Adipose tissue (tissue), 3 donors: ENCODE results near the gene NAV2. TPM values are rescaled to one million over a fixed set of nuclear protein-coding genes. Genes with fewer than 3 reads are reported as not detected.

Experiments
- H3K27ac ChIP-seq: one replicate; pipeline ENCODE4 v1.5.1; 2013; ENCODE audit warnings: low read depth, low read length
- WGBS, 3 donors: extraction: QIAGEN DNeasy Blood & Tissue Kit; methylation state at CpG; one replicate each; pipeline ENCODE4 v1.1.7; 2013; 5-methylcytosine and 5-hydroxymethylcytosine counted together
- polyA plus RNA-seq, 3 donors: library from polyadenylated mRNA; stranded (reverse); fragments of 200-250 nt; gene quantifications; one replicate each; pipeline ENCODE4 v1.2.3, GENCODE V29; 2013
- donor health status: healthy with polysubstance abuse.
- donor health status: Bipolar disorder and iron deficiency.
- donor health status: healthy.

Gene NAV2
- polyA plus RNA-seq, 3 donors = 3.9 to 5.1 (median 4.8) TPM

DNA sequence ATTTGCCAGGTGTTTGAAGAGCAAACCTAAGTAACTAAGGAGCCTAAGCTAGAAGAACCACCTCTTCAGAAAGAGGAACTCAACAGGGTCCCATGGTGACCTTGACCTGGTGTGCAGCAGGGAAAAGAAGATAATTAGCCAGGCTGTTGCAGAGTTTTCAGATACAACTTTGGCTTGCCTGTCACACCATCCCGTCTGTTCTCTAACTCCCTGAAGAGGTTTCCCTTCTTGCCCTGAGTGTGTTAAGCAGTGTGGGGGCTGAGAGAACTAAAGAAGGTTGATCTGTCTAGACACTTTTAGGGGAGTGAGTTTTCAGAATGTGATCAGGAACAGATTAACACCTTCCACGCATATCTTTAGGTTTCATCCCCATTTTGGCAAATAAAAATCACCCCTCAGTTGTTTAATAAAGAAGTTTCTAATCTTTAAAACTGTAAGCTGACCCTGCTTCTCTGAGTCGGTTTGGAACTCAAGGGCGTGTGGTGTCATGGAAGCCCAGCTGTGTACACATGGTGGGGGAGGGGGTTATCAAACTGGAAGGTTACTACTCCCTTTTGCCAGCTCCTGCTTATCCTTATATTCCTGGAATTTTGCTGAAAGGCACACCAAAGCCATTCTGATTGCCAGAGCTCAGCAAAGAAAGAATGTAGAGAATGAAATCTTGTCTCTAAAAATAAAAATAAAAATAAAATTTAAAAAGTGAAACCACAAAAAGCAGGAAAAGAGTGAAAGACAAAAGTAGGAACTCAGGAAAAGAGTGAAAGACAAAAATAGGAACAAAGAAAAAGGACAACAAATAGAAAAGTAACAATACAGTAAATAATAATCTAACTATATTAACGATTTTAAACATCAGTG lies 377.4 kb downstream of the NAV2 start:
- WGBS, 3 donors = 29 to 49% (median 47%) methylated on average over 5 of the region's 5 CpGs
- no peak overlapping the region for H3K27ac ChIP-seq

DNA sequence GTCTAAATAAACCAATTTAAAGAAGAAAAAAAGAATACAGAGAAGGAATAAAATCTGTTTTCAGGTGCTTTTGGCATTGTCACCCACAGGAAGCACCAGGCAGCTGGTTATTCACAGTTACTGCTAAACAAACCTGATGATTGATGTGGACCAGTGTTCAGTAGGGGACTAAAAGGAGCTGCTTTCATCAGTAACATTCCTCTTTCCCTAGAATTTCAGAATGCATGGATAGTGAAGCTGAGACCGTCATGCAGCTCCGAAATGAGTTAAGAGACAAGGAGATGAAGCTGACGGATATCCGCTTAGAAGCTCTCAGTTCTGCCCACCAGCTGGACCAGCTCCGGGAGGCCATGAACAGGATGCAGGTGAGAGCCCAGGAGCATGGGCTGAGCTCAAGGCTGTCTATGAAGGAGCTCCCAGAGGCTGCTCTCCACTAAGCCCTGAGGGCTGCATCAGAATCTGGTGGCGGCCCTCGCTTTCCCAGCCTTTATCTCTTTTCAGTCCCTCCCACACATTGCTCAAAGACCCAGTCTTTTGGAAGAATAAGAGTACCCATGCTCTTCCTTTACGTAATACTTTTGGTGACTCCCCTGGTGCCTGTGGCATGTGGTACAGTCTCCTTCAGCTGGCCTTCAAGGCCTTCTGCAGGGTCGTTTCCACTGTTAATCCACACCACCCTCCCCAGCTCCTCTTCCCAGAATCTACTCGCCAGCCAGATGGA lies 378.2 kb downstream of the NAV2 start:
- 89 to 93% (median 91%) methylated on average over 10 of the region's 10 CpGs for WGBS, 3 donors
- no peak overlapping the region for H3K27ac ChIP-seq

DNA sequence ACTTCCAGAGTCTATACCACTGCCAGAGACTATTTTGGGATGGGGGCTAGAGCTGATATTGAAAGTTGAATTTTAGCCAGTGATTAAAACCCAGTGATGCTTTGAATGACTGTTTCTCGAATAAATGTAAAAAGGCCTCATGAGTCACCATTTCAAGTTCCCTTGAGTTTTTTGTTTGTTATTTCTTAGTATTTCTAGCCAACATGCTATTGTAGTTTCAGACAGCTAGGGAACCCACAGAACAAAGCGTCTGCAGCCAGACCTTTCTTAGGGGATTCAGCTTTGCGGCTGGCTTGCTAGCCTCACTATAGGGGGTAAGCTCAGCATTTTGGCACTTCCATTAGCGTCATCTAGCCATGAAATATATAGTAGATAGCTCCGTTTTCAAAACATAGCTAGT lies 381.1 kb downstream of the NAV2 start:
- WGBS, 3 donors = 91 to 93% (median 92%) methylated on average over 5 of the region's 5 CpGs

DNA sequence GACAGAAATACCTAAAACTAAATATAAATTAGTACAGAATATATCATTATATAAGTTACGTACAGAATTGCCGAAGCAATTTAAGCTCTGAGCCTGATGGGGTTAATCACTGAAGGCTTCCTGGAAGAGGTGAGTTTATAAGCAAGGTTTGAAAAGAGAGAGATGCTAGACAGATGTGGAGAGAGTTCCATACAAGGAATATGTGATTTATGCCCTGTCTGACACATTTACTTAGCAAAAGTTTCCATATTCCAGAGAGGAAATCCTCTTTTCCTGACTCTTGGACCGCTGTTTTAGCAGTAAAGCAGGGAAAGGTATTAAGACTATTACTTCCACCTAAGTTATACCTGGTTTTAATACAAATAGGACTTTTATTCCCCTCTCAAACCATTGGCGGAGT lies 382.6 kb downstream of the NAV2 start:
- H3K27ac ChIP-seq = no peak overlapping the region
- 93 to 99% (median 94%) methylated on average over 4 of the region's 4 CpGs for WGBS, 3 donors

More for the DNA sequence above, 381.1 kb downstream of the NAV2 start:
- H3K27ac ChIP-seq = no peak overlapping the region

DNA sequence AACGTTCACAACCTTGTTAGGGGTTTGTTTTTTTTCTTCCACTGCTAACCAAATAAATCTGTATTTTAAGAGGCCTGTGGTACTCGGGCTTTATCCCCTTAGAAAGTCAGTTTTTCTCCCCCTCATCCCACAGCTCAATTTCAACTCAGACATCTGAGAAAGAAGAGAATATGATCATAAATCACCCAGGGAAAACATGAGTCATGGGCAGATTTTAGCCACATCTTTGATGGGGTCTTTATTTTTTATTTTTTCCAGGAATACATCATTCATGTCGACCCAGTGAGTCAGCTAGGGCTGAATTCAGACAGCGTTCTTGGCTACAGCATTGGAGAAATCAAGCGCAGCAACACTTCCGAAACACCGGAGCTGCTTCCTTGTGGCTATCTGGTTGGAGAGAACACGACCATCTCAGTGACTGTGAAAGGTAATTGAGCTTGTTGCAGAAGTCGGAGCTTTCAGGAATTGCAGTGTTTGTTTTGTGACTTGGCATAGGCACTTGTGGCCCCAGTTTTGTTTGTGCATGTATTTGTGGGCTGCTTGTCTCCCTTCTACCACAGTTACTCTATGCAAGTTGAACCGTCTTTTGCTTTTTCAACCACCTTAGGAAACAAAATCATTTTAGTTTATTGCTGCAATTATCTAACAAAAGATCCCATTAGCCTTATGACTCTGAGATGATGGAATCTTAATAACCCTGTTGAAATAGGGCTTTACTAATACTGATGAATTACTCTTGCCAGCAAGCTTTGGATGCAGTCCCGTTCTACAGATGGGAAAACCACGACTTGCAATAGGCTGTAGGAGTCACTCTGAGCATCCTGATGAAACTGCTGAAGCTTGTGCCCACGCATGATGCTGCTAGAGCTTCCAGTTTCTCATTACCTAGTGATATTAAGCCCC lies 384.9 kb downstream of the NAV2 start:
- WGBS, 3 donors = 77 to 78% (median 77%) methylated on average over 13 of the region's 13 CpGs
- no peak overlapping the region for H3K27ac ChIP-seq

DNA sequence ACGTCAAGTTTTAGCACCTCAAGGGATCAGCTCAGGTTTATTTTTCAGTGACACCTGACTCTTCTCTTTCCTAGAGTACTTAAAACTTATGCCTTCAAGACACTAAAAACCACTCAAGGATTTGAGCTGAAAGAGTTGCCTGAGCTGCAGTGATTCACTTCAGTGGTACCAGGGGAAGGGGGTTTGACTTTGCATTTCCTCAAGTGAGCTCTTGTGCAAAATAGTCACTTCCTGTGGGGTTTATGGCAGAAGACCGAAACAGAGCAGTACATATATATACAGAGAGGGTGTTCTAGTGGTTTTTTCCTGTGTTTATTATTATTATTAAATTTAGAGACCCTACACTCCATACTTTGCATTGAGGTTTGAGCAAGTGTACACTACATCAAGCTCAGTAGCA lies 386.9 kb downstream of the NAV2 start:
- WGBS, 3 donors = 73 to 90% (median 76%) methylated on average over 2 of the region's 2 CpGs
- no peak overlapping the region for H3K27ac ChIP-seq

DNA sequence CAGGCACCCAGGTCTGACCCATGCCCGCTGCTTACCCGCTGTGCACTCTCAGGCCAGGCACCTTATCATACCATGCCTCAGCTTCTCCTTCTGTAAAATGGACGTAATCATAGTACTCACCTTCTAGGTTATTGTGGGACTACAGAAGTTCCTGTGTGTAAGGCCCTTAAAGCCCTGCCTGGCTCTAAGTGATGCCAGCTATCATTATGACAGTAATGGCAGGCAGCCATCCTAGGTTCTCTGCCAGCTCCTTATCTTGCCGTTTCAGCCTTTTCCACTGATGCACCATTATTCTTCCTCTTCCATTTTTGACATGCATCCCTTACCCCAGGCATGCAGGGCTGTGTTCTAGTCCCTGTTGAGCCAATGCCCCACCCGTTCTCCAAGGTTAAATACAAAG lies 389.8 kb downstream of the NAV2 start:
- no peak overlapping the region for H3K27ac ChIP-seq
- WGBS, 3 donors = 77 to 86% (median 82%) methylated on average over 5 of the region's 5 CpGs

DNA sequence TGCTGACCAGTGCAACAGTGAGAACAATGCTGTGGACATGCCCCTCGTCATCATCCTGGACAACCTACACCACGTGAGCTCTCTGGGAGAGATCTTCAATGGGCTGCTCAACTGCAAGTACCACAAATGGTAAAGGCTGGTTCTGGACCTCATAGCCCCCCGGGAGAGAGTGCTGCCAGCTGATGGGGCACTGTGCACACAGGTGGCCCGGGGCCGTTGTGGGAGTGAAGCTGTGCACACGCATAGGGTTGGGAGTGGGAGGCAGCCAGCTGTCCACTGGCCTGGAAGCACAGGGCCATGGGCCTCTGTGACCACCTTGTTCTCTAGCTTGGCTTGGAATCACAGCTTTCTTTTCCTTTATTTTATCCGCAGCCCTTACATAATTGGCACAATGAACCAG lies 390.6 kb downstream of the NAV2 start:
- 91 to 96% (median 96%) methylated on average over 7 of the region's 7 CpGs for WGBS, 3 donors
- no peak overlapping the region for H3K27ac ChIP-seq

DNA sequence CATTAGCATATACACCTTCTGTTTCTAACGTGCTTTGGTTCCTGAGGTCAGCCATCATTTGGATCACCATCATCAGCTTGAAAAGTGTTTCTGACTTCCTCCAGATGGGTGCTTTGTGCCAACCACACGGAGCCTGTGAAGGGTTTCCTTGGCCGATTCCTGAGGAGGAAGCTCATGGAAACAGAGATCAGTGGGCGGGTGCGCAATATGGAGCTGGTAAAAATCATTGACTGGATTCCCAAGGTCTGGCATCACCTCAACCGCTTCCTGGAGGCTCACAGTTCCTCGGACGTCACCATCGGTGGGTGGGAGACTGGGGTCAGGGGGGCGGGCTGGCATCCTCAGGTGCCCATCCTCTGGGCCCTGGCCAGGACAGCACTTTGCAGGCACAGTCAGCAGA lies 392.8 kb downstream of the NAV2 start:
- WGBS, 3 donors = 90 to 95% (median 94%) methylated on average over 10 of the region's 10 CpGs
- H3K27ac ChIP-seq = no peak overlapping the region

DNA sequence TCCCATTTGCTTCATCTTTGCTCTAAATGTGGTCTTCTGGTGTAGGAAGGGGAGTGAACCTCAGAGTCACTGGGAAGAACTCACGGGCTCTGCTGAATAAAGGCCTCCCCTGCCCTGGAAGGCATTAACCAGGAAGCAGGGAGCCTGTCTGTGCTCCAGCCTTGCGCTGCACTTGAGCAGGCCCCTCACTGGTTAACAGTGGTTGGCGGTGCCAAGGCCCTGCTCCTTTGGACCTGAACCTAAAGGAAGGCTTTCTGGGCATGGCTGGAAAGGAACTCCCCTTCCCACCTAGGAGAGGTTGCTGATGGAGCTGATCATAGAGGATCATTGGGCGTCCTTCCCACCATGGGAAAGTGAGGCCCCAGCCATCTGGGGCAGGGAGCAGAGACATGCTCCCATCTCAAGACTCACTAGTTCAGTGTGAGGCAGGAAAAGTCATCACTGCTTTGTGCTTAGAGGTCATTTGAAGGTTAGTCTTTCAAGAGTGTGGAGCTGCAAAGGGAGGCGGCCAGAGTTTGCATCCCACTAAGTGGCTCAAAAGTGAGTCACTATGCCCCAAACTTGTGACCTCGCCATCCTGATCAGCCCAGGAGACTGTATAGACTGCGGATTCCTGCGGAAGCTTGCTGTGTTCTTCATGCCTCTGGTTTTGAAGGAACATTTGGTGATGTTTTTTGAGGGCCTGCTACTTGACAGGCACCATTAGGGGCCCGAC lies 397.3 kb downstream of the NAV2 start:
- WGBS, 3 donors = 94 to 95% (median 94%) methylated on average over 9 of the region's 9 CpGs
- no peak overlapping the region for H3K27ac ChIP-seq

DNA sequence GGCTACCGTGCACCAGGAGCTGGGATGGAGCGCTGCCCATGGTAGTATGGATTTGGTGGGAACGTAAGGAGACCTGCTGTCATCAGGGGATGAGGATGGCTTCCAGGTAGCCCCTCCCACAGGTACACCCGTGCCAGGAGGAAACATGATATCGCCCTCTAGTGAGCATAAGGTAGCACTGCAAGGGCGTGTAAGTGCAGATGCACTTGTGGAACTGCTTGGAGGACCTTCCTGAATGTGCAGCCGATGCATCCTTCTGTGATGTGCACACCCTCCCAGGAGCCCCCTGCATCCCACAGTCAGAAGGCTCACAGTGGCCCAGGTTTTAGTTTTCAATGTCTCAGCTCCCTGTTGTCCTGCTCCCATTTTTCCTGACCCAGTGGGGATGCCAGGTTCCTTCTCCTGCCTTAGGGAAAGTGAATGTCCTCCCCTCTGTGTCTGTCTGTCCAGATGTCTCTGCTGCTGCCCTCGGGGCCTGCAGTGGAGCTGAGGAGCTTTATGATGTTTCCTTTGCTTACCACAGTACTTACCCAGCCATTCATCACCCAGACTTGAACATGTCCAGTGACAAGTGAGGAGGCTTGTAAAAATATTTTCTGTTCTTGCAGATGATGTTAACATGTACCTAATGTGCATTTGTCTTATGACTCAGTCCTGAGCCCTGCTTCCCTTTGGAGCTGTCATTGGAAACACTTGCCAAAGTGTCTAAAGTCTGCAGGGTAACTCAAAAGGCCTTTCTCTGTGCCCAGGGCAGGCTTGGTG lies 398.5 kb downstream of the NAV2 start:
- WGBS, 3 donors = 19 to 36% (median 30%) methylated on average over 8 of the region's 8 CpGs
- H3K27ac ChIP-seq = no peak overlapping the region

DNA sequence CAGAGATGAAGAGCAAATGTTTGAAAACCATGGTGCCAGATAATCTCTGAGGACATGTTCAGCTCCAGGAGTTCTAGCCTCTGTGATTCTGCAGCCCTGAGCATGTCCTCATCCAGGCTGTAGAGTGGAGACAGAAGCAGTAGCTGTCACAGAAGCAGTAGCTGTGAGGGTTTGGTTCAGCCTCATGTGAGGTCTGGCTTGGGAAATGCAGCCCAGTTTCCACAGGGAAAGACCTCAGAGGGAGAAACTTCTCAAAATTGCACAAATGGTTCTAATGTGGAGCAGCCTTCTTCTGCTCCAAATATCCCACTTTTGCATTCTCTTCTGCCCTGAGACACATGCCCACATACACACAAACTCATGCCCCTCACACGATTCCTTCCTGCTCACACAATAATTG lies 399.2 kb downstream of the NAV2 start:
- 71 to 88% (median 71%) methylated on average over 1 of the region's 1 CpG for WGBS, 3 donors

DNA sequence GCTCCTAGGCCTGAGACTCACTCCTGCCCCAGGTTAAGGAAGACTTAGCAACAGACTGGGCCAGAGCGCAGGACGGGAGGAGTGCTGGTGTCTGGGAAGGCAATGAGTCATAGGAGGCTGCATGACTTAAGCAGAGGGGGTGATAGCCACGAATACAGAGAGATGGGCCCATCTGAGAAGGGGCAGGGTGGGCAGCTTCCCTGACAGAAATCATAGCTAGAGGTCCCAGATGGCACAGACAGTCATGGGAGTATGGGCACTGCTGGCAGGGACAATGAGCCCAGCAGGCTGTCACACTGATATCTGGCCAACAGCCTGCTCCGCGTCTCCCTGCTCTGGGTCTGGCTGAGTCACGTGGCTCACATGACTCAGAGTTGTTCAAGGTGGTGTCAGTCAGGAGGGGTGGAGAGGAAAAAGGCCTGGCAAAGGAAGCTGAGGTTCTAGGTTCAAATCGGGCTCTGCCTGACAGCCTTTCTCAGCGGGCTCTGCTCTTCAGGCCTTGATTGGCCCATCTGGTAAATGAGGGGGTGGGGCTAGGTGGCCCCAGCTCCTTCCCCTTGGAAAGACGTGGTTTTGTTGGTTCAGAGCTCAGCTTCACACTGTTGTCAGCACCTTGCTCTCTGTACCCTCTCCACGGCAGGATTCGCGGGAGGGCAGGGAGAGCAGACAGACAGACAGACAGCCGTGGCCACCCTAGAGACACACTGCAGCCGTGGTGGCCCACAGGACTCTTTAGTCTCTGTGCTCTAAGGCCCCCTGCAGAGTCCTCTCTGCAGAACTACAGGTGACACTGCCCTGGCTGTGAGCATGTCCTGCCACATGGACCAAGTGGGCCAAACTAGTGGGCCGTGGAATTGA lies 399.9 kb downstream of the NAV2 start:
- H3K27ac ChIP-seq = no peak overlapping the region
- 57 to 64% (median 57%) methylated on average over 15 of the region's 15 CpGs for WGBS, 3 donors

More for the DNA sequence above, 399.2 kb downstream of the NAV2 start:
- H3K27ac ChIP-seq = no peak overlapping the region

DNA sequence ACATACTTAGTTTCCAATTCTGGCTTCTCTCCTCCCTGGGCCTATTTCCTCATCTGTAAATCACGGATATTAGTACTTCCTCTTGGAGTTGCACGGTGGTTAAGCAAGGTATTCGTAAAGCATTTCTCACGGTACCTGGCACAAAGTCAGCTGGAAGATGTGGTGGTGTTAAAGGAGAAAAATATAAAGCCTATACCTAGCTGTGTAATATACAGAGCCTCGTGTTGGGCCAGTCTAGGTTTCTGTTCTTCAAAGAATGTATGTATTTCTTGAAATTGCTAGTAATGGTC lies 400.5 kb downstream of the NAV2 start:
- WGBS, 3 donors = 44 to 48% (median 45%) methylated on average over 5 of the region's 5 CpGs
- no peak overlapping the region for H3K27ac ChIP-seq

DNA sequence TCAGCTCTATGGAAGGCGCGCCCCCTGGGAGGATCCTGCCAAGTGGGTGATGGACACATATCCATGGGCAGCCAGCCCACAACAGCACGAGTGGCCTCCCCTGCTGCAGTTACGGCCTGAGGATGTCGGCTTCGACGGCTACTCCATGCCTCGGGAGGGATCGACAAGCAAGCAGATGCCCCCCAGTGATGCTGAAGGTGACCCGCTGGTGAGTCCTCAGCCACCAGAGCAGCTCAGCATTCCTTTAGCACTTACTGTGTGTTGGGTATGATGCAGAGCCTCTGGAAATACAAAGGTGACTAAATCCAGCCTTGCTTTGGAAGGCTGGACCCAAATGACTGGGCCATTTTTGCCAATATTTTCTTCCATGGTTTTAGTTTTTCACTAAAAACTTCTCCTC lies 402.0 kb downstream of the NAV2 start:
- no peak overlapping the region for H3K27ac ChIP-seq
- WGBS, 3 donors = 95 to 97% (median 96%) methylated on average over 10 of the region's 10 CpGs

DNA sequence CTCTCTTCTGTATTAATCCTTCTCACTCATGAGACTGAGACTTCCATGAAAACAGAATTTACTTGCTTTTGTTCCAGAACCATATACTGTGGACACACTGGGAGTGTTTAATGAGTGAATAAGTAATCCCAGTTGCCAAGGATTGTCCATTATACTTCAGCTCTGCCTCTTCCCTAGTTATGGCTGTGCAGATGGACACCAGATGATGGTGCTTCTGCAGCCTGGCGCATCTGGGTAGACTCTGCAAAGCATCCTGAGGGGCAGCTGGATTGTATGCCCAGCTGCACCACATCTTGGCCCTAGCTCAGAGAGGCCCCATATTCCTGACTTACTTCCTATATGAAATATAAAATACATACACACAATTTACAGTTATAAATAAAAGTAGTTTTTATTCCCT lies 404.2 kb downstream of the NAV2 start:
- no peak overlapping the region for H3K27ac ChIP-seq
- 0 to 65% (median 60%) methylated on average over 1 of the region's 1 CpG for WGBS, 3 donors

DNA sequence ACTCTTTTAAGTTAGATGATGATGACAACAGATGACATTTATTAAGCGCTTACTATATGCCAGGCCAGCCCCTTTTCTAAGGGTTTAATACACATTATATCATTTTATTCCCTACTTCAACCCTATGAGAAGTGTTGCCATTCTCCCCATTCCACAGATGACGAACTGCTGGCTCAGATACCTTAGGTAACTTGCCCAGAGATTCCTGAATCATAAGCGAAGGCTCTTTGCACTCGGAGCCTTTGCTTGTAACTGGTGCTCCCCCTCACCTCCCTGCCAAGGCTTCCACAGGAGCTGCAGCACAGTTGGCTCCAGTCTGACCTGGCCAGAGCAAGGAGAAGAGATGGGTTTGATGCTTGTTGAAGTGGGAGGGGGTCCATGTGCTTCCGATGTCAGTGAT lies 404.7 kb downstream of the NAV2 start:
- 88 to 93% (median 89%) methylated on average over 5 of the region's 5 CpGs for WGBS, 3 donors
- H3K27ac ChIP-seq = no peak overlapping the region
